Coronary artery (tissue), 2 donors: ENCODE measurements around the gene FHDC1.

Source experiments
- DNase-seq: peaks from one replicate; pipeline ENCODE4 v3.0.0-alpha.2; 2017; ENCODE audit warnings: low spot score
- H3K27ac ChIP-seq, 2 donors: fragments of 200-600 bp; sonication (generic); one replicate each; pipeline ENCODE4 v1.5.1; 2016 to 2019
- H3K4me3 ChIP-seq: fragments of 200-600 bp; sonication (generic); 2 replicates; pipeline ENCODE4 v1.5.1; 2016; ENCODE audit warnings: mild to moderate bottlenecking, moderate library complexity
- TF ChIP-seq, protein P1 (sequence below): fragments of 200-600 bp; sonication (generic); IDR thresholded peaks from one replicate; pipeline ENCODE4 v1.5.1; 2019; ENCODE audit warnings: antibody characterized with exemption

FHDC1 gene

DNA sequence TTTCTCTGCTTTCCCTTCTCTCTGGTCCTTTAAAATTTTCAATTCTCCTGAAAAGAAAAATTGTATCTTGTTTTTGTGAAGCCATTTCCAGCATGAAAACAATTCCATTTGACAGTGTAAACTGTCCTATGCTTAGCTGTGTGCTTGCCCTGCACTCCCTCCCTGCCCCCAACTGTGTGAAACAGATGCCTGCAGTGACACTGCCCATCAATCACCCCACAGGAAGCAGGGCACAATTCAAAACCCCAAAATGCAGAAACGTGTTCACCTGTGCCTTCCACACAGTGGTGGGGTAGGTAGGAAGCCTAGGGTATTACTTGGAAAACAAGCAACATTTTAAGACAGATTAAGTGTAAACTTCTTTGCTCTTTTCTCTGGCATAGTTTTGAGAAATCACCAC lies 6.2 kb upstream of the FHDC1 start:
- Histone ChIP-seq H3K27ac (no peak overlapping the region), H3K4me3 (no peak overlapping the region)
- TF ChIP-seq, protein P1, sequence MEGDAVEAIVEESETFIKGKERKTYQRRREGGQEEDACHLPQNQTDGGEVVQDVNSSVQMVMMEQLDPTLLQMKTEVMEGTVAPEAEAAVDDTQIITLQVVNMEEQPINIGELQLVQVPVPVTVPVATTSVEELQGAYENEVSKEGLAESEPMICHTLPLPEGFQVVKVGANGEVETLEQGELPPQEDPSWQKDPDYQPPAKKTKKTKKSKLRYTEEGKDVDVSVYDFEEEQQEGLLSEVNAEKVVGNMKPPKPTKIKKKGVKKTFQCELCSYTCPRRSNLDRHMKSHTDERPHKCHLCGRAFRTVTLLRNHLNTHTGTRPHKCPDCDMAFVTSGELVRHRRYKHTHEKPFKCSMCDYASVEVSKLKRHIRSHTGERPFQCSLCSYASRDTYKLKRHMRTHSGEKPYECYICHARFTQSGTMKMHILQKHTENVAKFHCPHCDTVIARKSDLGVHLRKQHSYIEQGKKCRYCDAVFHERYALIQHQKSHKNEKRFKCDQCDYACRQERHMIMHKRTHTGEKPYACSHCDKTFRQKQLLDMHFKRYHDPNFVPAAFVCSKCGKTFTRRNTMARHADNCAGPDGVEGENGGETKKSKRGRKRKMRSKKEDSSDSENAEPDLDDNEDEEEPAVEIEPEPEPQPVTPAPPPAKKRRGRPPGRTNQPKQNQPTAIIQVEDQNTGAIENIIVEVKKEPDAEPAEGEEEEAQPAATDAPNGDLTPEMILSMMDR, result no peak
- no peak for DNase-seq

DNA sequence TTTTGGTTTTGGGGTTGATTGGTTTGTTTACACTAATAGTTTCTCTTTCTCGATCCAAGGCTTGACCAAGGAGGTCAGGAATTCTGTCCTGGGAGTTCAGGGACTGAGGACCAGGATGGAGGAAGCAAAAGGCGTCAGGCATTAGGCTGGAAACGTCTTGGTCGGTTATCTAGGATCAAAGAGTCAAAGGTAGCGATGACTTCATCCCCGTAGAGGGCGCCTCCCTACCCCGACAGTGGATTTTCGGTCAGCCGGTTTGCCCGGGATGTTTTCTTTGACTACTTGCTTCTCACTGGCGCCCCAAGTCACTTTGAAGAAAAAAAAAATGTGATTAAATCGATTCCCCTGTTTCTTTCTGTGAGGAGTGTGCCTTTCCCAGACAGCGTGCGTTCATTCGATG lies 980 bp upstream of the FHDC1 start:
- no peak overlapping the region for H3K27ac ChIP-seq
- TF ChIP-seq, protein P1, result no peak
- H3K4me3 ChIP-seq, result no peak overlapping the region
- DNase-seq, result no peak

DNA sequence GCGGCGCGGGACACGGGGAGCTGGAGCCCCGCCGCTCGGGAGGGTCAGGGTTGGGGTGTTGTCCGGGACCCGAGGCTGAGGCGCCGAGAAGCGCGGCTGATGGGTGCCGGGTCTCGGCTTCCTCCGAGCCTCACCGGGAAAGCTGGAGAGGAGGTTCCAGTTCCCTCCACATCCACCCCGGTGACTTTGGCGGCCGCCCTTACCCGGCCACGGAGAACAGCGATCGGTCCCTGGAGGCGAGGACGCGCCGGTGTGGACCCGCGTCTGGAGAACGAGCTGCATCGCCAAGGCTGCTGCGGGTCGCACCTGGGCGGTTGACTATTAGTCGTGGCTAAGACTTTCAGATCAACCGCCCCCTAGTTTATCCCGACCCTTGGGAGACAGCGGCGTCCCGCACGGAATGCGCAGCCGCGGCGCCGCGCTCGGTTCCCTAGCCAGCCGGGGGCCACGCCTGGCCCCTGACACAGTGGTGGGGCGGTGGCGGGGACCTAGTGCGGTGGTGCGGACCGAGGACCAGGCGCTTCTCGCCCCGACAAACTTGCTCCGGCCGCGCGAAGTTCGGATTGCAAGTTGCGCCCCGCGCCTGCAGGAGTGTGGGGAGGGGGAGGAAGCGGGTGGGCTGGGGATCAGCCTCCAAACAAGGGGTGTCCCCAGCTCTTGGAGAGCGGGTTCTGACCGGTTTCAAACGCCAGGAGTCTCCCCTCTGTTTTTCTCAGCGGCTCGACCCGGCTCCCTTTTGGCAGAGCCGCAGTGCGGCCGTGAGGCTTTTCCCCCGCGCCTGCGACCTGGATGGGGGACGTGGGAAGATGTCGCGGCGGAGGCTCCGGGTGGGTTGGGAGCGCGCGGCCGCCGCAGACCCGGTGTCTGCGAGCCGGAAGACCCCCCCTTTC lies 568 bp downstream of the FHDC1 start:
- H3K4me3 ChIP-seq, result peak overlapping the region; percentile 81
- DNase-seq, result no peak
- TF ChIP-seq, protein P1, result no peak
- no peak overlapping the region for H3K27ac ChIP-seq

DNA sequence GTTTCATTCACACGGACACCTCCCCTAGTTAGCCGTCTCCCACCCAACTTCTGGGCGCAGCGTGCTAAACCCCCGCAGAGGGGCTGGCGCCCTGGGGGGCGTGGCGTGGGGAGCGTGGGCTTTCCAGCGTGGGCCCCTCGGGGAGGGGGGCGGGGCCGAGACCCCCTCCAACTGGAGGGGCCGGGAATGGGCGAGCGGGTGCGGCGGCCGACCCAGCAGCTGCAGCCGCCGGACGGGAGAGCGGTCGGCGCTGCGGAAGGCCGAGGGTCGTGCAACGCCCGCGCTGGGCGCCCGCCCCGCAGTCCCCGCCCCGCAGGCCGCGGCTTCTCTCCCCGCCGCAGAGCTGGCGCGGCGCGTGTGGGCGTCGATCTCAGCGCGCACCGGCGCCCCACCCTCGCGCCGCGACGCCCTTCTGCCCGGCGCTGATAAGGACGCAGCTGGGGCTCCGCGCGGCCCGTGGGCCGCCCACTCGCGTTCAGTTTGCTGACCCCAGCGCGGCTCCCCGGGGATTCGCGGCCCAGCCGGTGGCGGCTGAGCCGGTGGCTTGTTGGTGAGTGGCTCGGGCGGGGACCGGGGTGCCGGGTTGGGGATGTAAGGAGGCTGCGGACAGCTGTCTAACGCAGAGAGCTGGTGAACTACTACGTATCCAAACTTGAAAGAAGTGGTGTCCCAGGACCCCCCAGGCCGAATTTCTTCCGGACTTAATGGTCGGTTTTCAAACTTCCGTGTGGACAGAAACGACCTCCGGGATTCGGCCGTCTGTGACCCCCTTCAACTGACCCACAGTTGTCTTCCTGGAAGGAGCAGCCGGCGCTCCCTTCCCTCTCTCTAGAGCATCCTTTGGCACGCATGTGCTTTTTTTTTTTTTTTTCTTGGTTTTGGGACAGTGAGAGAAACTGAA lies 1.5 kb downstream of the FHDC1 start:
- Histone ChIP-seq H3K27ac (no peak overlapping the region), H3K4me3 (peak overlapping the region; percentile 81)
- no peak for DNase-seq
- TF ChIP-seq, protein P1, result no peak

DNA sequence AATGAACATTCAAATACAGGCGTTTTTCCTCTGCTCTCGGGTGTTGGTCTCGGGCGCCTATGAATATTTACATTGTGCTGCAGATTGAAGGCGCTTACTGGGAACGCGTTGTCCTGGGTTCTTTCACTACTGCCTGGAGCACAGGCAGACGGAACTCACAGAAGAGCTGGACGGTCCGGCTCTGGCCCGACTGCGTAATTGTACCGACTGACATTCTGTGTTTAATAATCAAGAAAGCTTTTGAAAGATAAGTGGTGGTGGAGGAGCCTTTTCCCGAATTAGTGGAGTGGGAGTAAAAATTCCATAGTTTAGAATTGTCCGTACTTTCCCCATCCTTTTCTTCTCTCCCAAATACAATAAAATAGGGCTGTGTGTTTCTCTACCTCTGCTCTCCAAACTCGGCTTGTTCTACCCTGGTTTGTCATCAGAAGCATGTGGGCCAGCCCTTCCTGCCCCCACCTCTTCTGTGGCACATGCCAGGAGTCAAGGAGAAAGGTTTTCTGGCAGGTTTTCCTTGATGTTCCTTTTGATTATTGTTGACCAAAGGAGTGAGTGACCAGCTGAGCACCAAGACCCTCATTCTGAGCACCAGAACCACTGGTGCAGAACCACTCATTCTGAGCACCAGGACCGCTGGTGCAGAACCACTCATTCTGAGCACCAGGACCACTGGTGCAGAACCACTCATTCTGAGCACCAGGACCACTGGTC lies 2.3 kb downstream of the FHDC1 start:
- TF ChIP-seq, protein P1, result no peak
- DNase-seq, result no peak

DNA sequence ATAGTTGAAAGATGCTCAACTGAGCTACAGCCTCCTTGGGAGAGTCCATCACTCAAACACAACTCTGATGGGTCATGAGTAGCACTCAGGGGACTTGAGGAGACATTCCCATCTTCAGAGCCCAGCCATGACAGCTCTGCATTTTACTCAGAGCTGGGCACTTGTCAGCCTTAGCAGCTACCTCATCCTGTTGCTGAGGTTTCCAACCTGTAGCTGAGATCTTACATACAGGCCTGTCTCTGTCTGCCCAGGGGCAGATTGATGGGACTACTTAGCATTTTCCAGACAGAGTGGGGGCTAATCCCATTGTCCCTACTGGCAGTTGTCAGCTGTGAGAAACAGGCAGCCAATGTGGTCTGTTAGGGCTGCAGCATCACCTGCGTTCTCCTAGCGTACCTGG lies 3.5 kb downstream of the FHDC1 start:
- TF ChIP-seq, protein P1, result no peak
- DNase-seq, result no peak
- no peak overlapping the region for H3K4me3 ChIP-seq
- no peak overlapping the region for H3K27ac ChIP-seq

More for the DNA sequence above, 2.3 kb downstream of the FHDC1 start:
- peak overlapping the region; percentile 81 for H3K4me3 ChIP-seq
- H3K27ac ChIP-seq, result no peak overlapping the region
